GM18907 (cell line): ENCODE measurements around the gene TRPM6.
A peak's percentile ranks its signal among the peaks of the same experiment; 100 is the strongest.
"Not testable (repeated sequence)": the region's sequence is repeated elsewhere in the genome, so short reads cannot be mapped to it uniquely, and the experiment has no call there.

Experiments
- ATAC-seq: cut with Tn5 transposase; IDR thresholded peaks from one replicate; pipeline ENCODE4 v1.9.1; 2021; ENCODE audit warnings: mild to moderate bottlenecking, moderate library complexity; ENCODE audit not compliant: unreplicated experiment

Gene TRPM6, protein sequence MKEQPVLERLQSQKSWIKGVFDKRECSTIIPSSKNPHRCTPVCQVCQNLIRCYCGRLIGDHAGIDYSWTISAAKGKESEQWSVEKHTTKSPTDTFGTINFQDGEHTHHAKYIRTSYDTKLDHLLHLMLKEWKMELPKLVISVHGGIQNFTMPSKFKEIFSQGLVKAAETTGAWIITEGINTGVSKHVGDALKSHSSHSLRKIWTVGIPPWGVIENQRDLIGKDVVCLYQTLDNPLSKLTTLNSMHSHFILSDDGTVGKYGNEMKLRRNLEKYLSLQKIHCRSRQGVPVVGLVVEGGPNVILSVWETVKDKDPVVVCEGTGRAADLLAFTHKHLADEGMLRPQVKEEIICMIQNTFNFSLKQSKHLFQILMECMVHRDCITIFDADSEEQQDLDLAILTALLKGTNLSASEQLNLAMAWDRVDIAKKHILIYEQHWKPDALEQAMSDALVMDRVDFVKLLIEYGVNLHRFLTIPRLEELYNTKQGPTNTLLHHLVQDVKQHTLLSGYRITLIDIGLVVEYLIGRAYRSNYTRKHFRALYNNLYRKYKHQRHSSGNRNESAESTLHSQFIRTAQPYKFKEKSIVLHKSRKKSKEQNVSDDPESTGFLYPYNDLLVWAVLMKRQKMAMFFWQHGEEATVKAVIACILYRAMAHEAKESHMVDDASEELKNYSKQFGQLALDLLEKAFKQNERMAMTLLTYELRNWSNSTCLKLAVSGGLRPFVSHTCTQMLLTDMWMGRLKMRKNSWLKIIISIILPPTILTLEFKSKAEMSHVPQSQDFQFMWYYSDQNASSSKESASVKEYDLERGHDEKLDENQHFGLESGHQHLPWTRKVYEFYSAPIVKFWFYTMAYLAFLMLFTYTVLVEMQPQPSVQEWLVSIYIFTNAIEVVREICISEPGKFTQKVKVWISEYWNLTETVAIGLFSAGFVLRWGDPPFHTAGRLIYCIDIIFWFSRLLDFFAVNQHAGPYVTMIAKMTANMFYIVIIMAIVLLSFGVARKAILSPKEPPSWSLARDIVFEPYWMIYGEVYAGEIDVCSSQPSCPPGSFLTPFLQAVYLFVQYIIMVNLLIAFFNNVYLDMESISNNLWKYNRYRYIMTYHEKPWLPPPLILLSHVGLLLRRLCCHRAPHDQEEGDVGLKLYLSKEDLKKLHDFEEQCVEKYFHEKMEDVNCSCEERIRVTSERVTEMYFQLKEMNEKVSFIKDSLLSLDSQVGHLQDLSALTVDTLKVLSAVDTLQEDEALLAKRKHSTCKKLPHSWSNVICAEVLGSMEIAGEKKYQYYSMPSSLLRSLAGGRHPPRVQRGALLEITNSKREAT (N-terminal part only)

DNA sequence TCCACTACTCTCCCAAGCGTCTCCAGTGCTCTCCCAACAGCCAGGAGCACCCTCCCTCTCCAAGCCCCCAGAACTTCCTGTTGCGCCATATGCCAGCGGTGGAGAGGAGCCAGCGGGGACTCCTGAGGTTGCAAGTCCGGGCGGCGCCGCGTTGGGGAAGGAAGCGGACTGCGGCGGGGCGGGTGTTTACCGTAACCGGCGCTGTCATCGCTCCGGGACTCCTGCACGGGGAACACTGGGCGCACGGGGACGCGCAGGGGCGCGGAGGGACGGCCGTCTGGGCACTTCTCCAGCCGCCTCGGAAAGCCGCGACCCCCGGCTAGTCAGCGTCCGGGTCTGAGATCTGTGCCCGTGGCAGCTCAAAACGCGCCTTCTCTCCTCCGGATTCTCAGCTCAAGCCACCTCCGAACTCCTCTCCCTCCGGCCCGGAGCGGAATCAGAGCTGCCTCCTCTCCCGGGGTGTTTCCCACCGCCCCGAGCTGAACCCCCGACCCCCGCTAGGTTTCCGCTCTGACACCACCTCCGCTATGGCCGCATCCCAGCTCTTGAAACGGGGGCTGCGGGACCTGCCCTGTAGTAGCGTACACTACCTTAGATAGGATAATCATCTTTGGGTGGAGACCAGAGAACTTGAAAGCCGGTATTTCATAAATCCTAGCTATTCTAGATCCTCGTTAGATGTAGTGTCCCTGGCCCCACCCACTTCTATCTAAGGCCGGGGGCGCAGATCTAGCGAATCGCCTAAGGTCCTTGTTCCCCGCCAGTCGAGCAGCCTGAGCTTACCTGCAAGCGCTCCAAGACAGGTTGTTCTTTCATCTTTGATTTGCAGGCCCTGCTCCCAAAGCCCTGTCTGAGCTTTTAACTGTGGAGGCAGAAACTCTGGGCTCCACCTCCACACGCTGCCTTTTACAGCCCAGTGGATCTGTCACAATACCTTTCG lies at the start of gene TRPM6:
Gene TRPM6, minus strand, starts transcription at position 881 of the 940 bp plus-strand sequence. Its CDS starts 65 bp downstream, at position 816.
- peak; percentile 71 for ATAC-seq

DNA sequence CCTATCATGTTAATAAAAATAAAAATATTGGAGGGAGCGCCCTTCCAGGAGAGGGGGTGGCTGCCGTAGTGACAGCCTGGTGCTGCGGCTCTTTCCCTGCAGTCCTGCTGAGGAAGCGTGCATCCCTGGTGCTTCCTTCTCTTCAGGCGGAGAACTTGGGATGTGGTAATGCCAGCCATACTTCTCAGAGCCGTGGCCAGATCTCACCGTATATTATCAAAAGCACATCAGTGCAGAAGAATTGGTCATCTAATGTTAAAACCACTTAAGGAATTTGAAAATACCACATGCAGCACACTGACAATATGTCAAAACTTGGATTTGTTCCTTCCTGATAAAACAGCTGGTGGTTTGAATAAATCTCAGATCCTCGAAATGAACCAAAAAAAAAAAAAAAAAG lies 47.3 kb upstream of the TRPM6 start:
- no peak for ATAC-seq

DNA sequence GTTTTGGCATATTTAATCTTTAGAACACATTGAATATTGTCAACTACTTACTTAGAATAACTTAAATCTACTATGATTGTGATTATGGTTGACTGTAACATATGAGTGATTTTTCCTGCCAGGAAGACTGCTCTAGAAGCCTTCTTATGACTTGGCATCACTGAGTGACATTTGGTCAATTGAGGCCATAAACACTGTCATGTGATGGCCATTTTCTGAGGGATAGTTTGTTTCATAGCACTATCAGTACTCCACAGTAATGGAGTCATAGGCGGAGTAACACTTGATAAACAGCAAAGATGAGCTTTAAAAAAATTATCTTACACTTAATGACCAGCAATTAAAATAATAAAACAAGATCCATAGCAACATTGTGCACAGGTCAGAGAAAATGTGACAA lies 34.0 kb upstream of the TRPM6 start:
- no peak for ATAC-seq

DNA sequence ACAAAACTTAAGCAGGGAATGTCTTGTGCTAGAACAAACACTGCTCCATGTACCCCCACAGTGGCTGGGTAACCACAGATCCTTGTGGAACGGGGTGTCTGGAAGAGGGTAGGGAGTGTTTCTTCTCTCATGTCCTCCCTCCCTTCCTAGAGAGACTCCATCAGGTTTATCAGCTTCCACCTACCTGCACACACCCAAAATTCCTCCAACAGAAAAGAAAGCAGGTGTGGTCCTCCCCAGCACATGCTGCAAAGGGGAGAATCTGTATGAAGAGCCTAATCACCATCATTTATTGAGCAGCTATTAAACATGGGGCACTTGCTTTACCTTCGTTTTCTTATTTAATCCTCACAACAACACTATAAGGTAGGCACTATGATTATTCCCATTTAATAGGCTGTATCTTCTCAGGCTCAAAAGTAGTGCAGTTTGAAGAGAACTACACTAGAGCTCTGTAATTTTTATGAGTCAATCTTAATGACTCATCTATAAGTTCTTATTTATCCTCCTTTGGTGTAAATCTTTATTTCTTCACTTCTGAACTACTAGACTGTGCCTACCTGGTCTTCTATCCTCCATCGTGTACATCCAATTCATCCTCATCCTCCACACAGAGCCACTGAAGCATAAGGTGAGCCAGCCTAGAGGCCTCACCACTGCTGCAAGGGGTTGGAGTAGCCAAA lies 33.4 kb upstream of the TRPM6 start:
- no peak for ATAC-seq

DNA sequence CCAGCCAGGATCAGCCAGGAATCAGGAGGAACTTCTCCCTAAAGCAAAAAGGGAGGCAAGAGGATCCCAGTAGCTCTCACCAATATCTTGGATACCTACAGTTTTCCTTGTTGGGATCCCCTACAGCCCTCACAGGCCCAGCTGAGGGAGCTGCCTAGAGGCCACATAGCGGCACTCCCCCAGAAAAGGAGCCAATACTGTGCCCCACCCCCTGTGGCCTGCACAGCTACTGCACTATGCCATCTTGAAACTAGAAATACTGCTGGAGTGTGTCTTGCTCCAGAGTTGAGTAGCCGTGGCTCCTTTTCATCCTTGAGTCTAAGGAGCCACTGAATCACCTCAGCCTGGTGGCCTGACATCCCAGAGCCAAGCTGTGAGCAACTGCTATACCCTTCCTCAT lies 22.3 kb upstream of the TRPM6 start:
- ATAC-seq, result no peak

DNA sequence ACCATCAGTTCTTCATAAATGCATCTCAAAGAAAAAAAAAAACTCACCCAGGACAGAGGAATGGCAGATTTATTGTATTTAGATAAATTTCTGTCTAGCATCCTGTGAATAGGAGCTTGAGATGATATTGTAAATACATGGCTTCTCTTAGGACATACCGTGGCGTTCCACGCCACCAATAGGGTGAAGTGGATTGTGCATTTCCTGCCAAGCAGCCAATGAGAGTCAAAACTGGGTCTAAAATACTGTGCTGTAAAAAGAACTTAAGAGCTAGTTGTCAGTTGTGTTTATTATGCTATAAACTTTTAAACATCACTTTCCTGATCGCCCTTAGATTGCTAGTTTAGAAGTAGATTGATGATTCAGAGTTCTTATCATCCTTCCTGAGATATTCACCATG lies 20.9 kb upstream of the TRPM6 start:
- ATAC-seq, result no peak

DNA sequence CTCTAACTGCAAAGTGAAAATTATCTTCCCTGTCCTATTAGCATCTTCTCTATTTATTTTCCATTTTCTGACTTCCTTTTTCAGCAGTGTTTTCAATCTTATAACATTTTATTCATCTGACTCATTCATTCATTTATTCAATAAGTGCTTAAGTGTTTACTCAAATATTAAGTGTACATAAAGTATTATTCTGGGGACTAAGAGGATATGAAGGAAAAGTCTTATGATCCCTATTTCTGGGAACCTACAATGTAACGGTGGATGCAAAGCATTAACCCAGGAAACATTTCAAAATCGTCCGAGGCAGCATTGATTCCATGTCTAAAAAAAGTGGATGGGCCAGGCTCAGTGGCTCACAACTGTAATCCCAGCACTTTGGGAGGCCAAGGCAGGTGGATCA lies 19.4 kb upstream of the TRPM6 start:
- no peak for ATAC-seq

DNA sequence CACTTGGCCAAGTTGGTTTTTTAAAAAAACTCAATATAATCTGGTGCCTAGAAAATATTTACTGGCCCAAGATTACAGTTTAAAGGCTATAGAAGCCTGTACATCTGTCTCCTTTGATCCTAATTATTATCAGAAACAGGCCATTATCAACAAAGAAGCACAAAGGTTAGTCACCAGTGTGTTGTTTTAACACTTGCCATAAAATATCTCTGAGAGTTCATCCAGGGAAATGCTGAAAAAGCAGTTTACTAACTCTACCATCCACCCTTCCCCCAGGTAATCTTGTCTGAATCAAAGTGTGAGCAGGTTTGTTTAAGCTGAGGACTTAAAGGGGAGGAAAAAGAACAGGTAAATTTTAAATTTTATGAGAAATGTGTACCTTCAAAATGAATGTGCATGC lies 13.3 kb upstream of the TRPM6 start:
- ATAC-seq, result no peak

DNA sequence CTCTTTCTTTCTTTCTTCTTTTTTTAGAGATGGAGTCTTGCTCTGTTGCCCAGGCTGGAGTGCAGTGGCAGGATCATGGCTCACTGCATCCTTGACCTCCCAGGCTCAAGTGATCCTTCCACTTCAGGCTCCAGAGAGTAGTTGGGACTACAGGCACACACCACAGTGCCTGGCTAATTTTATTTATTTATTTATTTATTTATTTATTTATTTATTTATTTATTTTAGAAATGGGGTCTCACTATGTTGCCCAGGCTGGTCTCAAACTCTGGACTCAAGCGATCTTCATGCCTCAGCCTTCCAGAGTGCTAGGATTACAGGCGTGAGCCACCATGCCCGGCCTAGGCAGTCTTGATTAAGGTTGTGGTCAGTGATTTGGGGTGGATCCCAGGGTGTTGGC lies 728 bp upstream of the TRPM6 start:
- ATAC-seq, result not testable (repeated sequence)

DNA sequence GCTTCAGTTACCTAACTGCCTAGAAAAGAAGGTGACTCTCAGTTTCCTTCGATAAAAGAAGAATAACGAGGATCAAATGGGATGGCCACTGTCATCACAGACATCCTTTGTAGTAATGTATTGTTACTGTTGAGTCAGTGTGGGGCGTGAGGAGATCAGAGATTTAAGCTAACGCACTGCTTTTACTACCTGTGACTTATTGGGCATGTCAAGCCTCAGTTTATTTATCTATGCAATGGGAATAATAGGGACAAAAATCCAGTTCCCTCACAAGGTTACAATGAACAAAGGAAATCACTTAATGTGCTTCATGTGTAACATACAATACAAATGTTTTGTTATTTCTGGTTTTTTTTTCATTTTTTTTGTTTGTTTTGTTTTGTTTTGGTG lies 255 bp upstream of the TRPM6 start:
- no peak for ATAC-seq

DNA sequence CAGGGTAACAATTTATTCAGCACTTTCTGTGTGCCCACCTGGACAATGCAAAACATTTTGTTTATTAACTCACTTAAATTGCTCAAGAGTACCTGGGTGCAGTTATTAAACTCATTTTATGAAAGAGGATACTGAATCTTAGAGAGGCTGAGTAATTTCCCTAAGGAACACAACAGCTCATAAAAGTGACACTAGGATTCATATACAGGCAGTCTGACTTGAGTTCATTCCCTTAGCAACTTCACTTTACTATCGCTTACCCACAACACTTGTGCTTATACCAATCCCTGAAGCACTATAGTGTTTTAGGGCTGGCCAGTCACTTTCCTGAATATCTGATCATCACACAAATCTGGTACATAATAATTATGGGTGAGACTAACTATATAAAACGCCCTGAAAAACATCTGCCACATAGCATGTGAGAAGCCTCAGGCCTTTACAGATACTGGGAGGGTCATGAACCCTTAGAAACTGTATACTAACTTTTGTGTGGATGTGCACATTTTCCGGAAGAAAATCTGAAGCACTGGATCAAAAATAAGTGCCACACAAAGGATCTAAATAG lies 11.3 kb downstream of the TRPM6 start:
- ATAC-seq, result no peak

DNA sequence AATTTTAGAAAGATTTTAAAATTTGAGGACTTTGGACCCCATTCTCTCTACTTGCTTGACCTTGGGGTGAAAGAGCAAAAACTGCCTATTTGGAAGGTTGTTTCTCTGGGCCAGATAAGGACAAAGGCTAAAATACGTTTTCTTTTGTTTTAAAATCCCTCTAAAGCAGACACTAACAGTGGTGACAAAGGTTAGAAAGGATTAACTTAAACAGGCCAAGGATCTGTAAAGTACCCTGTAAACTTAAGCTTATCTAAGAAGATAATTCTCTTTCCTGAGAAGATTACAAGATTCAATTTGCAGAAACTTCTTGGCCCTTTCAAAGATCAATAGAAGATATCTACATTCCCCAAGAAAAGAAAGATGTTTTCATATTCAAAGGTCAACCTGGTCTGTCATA lies 12.1 kb downstream of the TRPM6 start:
- ATAC-seq, result no peak

DNA sequence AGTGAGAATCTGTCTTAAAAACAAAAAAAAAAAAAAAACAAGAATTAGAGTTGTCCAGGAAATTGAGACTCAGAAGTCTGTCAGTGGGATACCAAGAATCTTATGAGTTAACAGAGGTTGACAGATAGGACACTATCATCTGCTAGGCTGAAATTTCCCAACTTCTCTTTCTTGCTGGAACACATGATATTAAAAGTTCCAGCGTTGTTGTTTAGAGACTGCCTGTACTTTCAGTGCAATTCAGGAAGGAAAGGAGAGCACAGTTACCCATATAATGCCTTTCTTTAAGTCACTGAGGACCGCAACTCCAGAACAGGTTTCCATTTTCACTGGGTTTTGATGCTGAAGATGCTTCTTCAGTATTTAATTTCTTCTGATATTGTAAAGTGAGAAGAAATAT lies 13.5 kb downstream of the TRPM6 start:
- no peak for ATAC-seq

DNA sequence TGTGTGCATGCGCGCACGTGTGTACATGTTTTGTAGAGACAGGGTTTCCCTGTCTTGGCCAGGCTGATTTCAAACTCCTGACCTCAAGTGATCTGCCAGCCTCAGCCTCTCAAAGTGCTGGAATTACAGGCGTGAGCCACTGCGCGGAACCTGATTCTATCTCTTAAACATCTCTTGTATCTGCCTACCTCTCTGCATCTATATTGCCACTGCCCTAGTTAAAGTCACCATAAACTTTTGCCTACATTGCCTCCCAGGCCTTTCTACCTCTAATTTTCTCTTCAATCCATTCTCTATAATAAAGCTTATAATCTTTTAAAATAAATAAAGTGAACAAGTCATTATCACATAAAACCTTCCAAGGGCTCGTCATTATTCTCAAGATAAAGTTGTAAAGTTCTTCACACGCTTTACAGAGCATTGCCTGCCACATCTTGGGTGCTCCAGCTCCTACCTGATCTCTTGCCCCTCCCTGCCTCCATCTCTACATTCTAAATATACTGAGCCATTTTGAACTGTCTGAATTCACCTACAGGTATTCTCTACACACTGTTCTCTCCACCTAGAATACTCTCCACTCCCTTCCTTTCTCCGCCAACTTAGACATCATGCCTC lies 15.0 kb downstream of the TRPM6 start:
- ATAC-seq, result no peak

DNA sequence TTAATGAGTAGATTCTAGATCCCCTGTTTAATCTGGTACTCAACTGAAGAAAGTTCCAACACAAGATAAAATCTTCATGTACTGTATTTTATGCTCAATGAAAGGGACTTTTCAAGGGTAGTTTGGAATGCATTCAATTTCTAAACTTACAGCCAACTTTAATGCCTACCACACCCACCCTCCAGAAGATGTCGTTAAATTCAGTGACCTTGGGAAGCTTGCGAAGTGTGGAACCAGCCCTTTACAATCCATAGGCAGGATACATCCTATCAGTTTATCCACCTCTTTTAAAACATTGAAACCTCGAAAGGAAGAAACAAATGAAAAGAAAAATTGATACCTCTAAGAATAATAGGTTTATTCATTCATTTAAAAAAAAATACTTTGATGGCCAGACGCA lies 20.2 kb downstream of the TRPM6 start:
- no peak for ATAC-seq

DNA sequence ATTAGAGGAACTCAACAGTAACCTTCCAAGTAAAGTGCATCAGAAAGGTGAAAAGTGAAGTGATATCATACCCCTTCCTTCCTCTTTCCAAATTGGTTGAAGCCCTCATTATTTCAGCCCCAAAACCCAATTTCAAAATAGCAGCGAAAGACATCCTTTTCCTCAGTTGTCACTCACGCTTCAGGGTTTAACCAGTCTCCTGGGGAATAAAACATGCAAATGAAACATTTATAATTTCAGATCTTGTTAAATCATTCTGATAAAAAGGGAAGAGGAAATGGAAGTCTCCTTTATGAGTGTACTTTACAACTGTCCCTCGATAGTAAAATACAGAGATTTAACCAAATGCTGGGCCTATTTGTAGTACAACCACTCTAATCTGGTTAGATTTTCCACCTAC lies 22.5 kb downstream of the TRPM6 start:
- no peak for ATAC-seq

DNA sequence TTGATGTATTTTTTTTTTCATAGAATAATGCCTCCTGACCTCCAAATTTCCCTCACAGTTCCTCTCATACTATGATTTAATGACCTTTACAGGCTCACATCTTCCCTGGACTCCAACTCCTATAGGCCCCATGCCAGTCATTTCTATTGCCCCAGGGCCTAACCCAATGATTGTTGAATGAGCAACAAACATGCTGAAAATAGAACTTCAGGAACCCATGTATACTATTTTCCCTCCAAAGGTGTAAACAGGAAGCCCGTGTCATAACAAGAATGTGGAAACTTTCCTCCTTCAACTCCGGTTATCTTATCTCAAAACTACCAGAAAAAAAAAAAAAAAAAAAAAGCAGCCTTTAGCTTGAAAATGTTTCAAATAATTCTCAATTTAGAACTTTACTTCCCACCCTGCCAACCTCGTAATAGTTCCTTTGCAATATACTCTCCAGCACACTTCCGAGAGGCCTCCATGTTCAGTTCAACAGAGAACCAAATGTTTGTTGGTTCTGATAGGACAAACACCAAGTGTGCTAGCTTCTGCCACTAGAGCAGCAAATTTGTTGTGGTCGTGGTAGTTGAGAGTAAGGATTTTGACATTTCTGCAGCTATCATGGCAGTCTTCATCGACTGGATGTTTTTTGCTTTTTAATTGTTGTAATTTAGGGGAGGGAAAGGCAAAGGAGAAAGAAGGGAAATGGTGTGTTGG lies 25.8 kb downstream of the TRPM6 start:
- ATAC-seq, result no peak

DNA sequence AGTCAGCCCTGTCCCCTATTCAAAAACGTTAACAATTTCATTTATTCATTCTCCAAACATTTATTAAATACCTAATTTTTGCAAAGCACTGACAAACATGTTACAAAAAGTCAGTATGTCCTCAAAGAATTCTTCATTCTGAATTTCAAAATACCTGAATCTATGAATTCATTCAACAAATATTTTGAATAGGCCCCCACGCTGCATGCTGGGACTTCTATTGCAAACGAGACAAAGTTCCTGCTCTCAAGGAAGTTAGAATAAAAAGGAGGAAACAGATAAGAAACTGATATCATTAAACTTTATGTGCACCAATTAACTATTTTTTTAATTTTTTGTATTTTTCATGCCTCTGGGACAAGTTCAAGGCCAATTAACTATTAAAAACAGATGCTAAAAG lies 26.6 kb downstream of the TRPM6 start:
- ATAC-seq, result no peak
